NK-92 (cell line): Measurements from ENCODE around the gene ASB13.

Experiments
- DNase-seq: peaks from one replicate; lab custom pipeline; 2025; ENCODE audit not compliant: unreplicated experiment; lab: John Stamatoyannopoulos, UW

Gene ASB13

DNA sequence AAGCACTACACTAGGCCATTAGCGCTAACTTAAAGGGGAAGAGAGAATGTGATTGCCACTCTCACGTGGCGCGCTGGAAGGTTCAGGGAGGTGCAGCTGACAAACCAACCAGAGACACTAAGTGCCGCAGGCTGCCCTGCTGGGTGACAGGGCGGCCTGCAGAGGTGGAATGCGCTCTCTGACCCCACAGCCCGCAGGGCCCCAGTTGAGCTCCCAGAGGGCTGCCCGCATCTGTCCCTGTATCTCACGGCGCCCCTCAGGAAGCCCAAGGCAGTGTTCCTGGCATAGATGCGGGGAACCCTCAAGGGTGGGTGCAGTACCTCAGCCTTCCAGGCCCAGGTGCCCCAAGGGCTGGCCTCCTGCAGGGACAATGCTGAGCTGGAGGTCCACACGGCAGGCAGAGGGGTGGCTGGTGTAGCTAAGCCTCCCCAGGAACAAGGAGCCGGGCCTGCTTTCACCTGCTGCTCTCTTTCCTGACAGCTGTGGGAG lies 75.0 kb downstream of the ASB13 start:
- DNase-seq: no peak

DNA sequence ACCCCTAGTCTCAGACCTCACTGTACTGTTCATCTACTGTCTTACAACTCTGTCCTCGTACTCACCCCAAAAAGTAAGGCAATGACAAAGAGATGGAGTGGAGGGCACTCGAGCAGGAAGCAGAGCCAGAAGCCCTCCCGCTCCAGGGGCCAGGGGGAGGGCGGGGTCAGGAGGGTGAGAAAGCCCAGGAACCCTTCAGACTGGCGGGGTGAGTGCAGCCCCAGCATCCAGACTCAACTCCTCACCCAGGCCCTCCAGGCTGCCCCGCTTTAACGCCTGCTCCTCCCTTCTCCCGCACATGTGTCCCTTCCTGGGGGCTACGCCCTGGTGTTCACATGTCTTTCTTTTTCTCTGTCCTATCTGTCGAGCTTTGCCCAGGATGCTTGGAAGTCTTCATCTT lies 75.6 kb downstream of the ASB13 start:
- no peak for DNase-seq

DNA sequence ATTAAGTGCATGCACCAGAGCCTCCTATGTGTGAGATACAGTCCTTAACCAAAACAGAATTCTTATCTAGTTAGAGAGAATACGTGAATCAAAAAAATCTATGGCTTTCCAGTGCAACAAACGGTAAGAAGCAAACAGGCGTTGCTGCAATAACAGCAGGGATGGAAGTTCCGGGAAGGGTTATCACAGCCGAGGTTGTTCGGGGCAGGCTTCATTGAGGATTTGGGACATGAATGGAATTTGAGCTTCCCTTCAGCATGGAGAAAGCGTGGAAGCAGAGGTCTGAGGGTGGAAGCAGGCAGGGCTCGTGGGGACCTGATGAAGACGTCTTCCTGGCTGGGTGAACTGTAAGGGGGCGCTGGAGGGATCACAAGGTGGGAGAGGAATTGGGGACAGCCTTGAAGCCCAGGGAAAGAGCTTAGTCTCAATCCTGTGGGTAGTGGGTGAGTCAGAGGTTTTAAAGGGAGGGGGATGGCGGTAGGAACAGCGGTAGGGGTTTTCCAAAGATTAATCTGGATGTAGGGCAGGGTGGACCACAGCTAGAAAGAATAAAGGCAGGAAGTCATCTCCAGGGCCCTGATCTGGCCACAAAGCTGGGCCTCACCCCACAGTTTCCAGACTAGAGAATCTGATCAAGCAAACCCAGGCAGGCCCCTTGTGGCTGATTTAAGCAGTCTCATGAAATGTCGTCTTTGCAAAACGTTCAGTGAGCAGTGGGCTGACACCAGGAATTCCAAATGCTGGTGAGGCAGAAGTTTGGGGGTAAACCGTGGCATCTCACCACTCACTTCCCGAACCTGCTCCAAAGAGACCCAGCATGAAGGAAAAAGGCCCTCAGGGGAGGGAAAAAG lies 76.5 kb downstream of the ASB13 start:
- no peak for DNase-seq

DNA sequence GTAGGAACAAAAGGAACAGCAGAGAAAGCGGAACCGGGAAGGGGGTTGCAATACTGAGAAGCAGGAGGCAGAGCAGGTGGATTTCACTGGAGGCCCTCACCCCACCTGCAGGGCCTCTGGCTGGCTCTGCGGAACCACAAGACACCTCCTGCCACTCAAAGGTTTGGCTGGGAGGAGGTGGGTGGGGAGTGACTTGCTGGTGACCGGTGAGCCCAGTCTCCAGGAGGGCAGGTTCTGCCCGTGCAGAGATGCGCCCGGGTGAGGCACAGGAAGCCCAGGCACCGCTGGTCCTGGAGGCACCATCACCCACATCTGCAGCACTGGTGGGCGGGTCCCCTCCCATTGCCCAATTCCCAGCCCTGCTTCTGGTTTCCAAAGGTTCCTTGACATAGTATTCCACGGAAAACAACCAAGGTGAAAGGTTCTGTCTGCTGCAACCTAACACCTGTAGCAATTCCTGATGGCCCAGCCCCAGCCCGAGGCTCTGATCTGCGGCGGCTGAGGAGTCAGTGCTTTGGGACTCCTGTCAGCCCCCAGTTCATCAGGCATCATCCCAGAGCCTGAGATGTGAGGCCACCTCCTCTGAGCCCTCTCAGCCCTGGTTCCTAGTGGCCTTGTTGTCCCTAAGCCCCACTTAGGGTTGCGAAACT lies 77.3 kb downstream of the ASB13 start:
- no peak for DNase-seq
